HG03378 (cell line): ENCODE data around the gene PPP3CB.
"Not testable (repeated sequence)": the region's sequence is repeated elsewhere in the genome, so short reads cannot be mapped to it uniquely, and the experiment has no call there.

Source experiments
- ATAC-seq: cut with Tn5 transposase; IDR thresholded peaks from one replicate; pipeline ENCODE4 v1.9.1; 2021; ENCODE audit warnings: mild to moderate bottlenecking, moderate library complexity; ENCODE audit not compliant: unreplicated experiment

The PPP3CB gene

DNA sequence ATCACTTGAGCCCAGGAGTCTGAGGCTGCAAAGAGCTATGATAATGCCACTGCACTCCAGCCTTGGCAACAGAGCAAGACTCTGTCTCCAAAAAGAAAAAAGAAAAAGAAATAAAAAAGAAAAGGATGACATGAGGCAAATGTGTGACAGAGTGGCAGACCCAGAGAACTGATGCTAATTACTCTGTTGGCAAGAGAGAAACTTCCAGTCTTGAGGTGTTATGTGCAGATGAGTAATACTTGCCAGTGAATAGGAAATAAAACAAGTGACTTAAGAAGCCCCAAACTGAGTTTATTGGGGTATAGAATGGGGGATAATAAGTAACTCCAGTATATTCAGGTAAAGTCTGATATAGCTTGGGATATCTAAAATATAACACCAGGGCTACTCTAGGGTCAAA lies 72.5 kb downstream of the PPP3CB start:
- ATAC-seq, result no peak

DNA sequence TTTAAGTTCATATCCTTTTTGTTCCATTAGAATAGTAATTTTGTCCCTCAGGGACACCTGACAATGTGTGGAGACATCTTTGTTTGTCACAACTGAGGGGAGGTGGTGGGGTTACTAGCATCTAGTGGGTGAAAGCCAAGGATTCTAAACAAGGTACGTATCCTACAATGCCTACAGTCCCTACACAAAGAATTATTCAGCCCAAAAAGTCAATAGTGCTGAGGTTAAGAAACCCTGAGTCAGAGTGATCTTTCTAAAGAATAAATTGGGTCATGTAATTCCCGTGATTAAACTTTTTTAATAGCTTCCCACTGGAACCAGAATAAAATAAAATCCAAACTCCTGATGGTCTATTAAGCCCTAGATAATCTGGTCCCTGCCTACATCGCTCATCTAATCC lies 79.3 kb downstream of the PPP3CB start:
- ATAC-seq, result no peak

DNA sequence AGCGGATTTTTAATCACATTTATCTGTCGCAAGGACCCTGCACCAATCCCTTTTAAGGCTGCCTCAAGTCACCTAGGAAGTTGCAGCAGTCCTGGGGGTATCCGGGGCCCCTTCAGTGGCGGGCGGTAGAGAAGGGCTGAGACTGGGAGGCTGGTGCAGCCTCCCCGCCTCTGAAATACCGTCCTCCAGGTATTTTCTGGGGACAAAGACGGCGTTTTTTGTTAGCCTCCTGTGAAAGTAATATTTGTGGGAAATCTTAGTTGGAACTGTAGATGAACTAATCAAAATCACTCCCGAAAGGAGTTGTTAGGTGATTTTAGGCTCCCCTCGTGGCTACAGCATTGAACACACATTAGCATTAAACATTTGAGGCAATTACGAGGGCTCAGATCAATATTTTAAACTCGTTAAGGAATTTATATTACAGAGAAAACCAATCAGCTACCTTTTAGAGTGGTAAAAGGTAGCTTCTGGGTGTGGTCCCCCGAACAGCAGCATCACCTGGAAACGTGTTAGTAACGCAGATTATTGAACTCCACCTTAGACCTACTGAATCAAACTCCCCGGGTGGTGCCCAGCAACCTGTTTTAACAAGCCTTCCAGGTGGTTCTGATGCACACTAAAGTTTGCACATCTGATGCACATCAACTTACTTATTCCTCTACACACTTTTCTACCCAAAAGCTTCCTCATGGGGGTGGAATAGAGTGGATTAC lies 81.4 kb downstream of the PPP3CB start:
- ATAC-seq, result peak; percentile 37

DNA sequence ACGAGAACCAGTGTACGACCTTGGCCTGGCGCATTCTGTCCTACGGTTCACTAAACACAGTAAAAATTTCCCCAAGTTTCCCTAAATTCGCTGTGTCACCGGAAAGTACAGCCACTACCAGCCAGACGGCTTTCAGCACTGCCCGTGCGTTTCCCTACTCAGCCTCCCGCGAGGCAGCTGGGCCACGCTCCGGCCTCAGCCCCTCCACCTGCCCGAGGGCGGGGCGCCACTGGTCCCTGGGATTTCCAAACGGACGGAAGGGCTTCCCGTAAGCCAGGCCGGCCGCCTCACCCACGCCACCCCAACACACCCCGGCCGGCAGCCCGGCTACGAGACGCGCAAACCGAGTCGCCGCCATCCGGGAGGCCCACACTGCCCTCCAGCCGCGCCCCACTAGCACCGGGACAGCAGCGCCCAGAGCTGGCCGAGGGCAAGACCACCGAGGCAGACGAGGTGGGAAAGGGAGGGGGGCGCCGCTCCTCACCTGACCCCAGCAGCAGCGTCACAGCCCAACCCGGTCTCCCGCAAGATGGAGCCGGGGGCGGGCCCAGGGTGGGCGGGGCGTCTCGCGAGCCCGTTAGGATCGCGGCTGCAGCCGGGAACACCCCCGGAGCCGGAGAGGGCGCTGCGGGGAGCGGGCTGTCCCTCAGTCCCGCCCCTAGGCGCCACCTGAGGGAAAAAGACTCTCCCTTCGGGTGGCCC lies 82.1 kb downstream of the PPP3CB start, which contains the start of gene ANXA7:
Gene ANXA7, minus strand, starts transcription at position 531 of the 702 bp plus-strand sequence. CDS start 13,202 bp downstream, outside the sequence.
- ATAC-seq, result peak; percentile 77

DNA sequence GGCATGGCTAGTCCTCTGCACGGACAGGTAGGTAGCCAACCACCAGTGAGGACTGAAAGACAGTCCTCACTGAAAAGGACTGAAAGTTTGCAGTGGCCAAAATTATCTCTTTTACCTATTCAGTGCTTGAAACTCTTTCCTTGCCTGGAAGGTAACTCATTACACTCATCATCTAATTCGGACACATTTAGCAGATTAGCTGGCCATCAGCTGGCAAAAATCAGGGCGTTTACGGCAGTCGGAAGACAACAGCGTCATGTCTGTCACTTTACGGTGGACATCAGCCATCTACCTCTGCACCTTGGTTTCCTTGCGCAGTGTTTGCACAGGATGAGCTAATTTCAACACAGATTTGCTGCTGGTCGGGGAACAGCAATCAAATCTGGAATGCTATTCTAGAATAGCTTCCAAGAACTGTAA lies 82.7 kb downstream of the PPP3CB start:
- peak; percentile 32 for ATAC-seq

DNA sequence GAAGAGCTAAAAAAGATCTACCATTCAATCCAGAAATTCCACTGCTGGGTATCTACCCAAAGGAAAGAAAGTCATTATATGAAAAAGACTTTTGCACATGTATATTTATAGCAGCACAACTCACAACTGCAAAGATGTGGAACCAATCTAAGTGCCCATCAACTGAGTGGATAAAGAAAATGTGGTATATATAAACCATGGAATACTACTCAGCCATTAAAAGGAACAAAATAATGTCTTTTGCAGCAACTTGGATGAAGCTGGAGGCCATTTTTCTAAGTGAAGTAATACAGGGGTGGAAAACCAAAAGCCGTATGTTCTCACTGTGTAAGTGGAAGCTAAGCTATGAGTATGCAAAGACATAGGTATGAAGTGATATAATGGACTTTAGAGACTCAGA lies 84.9 kb downstream of the PPP3CB start:
- ATAC-seq, result no peak

DNA sequence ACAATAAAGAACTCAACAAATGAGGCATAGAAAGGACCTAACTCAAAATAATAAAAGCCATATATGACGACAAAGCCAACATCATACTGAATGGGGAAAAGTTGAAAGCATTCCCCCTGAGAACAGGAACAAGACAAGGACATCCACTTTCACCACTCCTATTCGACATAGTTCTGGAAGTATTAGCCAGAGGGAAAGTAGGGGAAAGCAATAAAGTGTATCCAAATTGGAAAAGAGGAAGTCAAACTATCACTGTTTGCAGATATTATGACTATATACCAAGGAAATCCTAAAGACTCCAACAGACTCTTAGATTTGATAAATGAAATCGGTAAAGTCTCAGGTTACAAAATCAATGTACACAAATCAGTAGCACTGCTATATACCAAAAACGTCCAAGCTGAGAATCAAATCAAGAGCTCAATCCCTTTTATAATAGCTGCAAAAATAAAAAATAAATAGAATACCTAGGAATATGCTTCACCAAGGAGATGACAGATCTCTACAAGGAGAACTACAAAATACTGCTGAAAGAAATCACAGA lies 86.8 kb downstream of the PPP3CB start:
- no peak for ATAC-seq

DNA sequence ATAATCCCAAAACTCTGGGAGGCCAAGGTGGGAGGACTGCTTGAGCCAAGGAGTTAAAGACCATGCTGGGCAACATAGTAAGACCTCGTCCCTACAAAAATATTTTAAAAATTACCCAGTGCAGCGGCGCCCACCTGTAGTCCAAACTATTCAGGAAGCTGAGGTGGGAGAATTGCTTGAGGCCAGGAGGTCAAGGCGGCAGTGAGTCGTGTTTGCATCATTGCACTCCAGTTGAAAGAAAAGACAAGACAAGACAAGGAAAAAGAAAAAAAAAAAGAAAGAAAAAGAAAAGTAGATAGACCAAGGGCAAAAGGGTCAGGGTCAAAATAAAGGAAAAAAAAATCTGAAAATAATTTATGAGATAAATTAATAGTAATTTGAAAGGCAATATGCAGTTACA lies 87.8 kb downstream of the PPP3CB start:
- no peak for ATAC-seq

DNA sequence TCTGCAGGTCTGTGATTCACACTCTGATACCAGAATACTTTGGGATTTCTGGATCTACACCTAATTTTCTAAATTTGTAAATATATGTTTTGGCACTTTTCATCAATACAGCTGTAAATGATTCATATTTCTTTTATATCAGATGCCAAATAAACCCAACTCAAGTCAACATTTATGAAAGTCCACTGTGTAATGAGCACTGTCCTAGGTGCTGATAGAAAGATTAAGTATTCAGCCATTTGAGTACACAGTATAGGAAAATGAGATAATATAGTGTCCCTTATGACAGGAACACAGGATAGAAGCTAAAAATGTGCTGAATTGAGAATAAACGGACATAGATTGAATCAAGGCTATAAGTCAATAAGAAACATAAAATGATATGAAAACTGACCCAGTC lies 88.3 kb downstream of the PPP3CB start:
- no peak for ATAC-seq

DNA sequence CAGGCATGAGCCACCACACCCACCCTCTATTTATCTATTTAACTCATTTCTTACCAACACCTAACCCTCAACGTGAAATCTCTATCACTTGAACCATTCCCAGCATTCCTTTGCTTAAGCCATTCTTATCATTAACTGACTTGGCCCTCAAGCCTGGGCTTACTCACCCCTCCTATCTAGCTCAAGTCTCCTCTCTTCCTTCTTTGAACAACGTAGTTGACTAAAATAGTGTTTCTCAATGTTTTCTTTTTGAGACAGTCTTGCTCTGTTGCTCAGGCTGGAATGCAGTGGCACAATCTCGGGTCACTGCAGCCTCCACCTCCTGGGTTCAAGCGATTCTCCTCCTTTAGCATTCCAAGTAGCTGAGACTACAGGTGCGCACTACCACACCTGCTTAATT lies 89.0 kb downstream of the PPP3CB start:
- ATAC-seq, result no peak

DNA sequence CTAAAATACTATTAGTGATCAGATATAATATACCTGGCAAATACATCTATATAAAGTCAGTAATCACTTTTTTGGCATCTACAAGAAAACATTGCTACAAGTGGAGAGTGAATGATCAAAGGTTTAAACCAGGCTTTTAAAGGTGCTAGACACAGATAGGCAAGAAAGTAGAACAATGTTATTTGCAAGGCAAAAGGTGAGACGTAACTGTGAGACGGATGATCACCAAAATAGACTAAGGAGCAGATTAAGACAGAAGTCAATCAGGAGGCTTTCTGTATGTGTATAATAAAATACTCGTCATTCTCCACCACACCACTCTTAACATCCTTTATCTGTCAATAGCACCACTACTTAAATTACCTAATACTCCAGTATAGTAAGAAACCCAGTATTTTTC lies 90.3 kb downstream of the PPP3CB start:
- ATAC-seq, result no peak

DNA sequence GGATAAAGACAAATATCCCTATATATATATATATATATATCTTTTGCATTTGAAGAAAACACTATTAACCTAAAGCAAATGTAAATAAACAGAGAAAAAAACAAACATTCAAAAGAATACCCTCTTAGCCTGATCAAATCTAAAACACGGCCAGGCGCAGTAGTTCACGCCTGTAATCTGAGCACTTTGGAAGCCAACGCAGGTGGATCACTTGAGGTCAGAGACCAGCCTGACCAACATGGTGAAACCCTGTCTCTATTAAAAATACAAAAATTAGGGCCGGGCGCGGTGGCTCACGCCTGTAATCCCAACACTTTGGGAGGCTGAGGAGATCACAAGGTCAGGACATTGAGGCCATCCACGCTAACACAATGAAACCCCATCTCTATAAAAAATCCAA lies 91.1 kb downstream of the PPP3CB start:
- ATAC-seq, result no peak

DNA sequence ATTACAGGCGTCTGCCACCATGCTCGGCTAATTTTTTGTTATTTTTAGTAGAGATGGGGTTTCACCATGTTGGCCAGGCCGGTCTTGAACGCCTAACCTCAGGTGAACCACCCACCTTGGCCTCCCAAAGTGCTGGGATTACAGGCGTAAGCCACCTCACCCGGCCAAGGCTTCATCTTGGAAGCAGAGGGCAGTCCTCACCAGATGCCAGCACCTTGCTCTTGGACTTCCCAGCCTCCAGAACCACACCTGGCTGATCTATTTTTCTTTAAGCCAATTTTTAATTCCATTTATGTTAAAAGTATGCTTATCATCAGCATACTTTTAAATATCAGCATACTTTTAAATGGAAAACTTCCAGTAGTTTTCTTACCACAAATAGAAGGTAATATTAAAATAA lies 94.2 kb downstream of the PPP3CB start:
- ATAC-seq, result no peak

DNA sequence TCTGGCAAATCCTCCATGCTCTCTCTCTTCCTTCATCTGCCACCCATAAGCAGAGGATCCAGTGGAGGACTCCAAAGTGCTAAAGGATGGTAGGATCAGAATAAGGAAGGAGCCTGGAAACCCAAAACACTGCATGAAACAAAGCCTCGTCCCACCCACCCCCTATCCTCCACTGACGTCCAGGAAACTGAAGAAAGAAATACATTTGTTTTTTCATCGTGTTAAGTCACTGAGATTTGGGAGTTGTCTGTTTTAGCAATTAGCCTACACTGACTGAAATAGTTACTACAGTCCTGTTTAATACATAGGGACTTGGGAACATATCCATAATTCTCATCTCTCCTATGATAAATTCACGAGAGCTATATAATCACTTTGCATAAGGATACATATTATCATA lies 96.8 kb downstream of the PPP3CB start:
- no peak for ATAC-seq

DNA sequence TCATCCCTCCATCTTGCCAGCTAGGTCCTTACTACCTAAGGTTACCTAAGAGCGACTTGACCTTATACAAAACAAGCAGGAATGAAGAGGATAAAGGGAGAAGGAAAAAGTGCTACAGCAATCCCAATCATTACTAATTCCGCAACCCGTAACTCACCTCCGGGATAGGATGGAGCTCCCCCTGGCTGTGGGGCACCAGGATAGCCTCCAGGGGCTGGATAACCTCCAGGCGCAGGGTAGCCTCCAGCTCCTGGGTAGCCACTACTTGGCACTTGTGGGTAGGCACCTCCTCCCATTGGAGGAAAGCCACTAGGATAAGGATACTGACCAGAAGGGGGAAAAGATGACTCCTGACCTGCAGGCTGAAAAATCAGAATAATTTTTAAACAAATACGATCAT lies 97.8 kb downstream of the PPP3CB start:
- no peak for ATAC-seq

DNA sequence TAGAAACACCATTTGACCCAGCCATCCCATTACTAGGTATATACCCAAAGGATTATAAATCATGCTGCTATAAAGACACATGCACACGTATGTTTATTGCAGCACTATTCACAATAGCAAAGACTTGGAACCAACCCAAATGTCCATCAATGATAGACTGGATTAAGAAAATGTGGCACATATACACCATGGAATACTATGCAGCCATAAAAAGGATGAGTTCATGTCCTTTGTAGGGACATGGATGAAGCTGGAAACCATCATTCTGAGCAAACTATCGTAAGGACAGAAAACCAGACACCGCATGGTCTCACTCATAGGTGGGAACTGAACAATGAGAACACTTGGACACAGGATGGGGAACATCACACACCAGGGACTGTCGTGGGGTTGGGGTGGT lies 101.5 kb downstream of the PPP3CB start:
- ATAC-seq, result not testable (repeated sequence)

DNA sequence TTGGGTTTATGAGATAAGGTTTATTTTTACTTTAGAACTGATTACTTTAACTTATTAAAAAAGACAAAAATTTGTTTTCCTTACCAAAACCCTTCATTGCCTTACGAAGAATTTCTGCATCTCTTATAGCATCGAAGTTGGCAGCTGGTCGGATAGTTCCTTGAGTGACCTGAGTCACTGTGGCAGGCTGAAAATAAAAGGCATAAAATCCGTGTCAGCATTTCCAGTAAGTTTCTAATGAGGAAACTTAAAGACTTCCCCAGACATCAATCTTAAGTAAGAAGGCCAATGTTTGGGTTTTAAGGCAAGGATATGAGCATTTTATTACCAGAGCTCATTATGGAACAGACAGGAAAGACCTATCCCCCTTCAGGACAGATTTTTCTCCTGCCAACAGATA lies 107.6 kb downstream of the PPP3CB start:
- no peak for ATAC-seq

DNA sequence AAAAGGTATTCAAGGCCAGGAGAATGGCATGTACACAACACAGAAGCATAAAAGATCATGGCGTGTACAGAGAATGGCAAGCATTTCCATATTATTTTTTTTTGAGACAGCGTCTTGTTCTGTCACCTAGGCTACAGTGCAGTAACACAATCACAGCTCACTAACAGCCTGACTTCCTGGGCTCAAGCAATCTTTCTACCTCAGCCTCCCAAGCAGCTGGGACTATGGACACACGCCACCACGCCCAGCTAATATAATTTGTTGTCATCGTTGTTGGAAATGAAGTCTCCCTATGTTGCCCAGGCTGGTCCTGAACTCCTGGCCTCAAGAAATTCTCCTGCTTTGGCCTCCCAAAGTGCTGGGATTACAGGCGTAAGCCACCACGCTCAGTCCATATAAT lies 109.2 kb downstream of the PPP3CB start:
- no peak for ATAC-seq
